PC-3 (cell line): ENCODE results near the gene GATC.

Experiments used
- CTCF ChIP-seq: fragments of 300-600 bp; sonication (generic); conservative IDR thresholded peaks from 2 replicates; pipeline ENCODE4 v1.5.1; 2017; ENCODE audit warnings: antibody characterized with exemption, low read depth, mild to moderate bottlenecking, low read length
- EZH2phosphoT487 ChIP-seq: fragments of 300-600 bp; sonication (generic); IDR thresholded peaks from 2 replicates; pipeline ENCODE4 v1.6.1; 2018; ENCODE audit warnings: mild to moderate bottlenecking, antibody characterized with exemption, low read length, borderline replicate concordance

- TF ChIP-seq CTCF (no peak), EZH2phosphoT487 (no peak)
Measured at GRCh38 chr12:120445911-120446843, at the start of gene GATC, which contains the start of gene TRIAP1.
